ENCODE data around the gene MYLIP. TPM values are rescaled to one million over a fixed set of nuclear protein-coding genes. Genes with fewer than 3 reads are reported as not detected.

MYLIP gene
- total and polyA plus RNA-seq, 8 donors = 27.8 to 58.1 (median 50.9) TPM

GRCh38 chr6:16097382-16098171, 31.3 kb upstream of the MYLIP start:
- H3K9me3 ChIP-seq = peaks cover 0 to 8% of the 10 kb centered on the region in 2 donors
- TF ChIP-seq, protein P1, sequence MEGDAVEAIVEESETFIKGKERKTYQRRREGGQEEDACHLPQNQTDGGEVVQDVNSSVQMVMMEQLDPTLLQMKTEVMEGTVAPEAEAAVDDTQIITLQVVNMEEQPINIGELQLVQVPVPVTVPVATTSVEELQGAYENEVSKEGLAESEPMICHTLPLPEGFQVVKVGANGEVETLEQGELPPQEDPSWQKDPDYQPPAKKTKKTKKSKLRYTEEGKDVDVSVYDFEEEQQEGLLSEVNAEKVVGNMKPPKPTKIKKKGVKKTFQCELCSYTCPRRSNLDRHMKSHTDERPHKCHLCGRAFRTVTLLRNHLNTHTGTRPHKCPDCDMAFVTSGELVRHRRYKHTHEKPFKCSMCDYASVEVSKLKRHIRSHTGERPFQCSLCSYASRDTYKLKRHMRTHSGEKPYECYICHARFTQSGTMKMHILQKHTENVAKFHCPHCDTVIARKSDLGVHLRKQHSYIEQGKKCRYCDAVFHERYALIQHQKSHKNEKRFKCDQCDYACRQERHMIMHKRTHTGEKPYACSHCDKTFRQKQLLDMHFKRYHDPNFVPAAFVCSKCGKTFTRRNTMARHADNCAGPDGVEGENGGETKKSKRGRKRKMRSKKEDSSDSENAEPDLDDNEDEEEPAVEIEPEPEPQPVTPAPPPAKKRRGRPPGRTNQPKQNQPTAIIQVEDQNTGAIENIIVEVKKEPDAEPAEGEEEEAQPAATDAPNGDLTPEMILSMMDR (IDR thresholded peaks at IDR 0.05) = no peak
- no peak overlapping the region for H3K4me3 ChIP-seq
- H3K27ac ChIP-seq = no peak overlapping the region
- DNase-seq = no peak
- intact Hi-C loops (cut with DNase I) = no loop called here
- ATAC-seq = no peak
- H3K36me3 ChIP-seq = no peaks in the 10 kb centered on the region
- H3K27me3 ChIP-seq = no peaks in the 10 kb centered on the region
- peaks cover 0 to 3% of the 10 kb centered on the region in 2 donors for H3K4me1 ChIP-seq

DNA sequence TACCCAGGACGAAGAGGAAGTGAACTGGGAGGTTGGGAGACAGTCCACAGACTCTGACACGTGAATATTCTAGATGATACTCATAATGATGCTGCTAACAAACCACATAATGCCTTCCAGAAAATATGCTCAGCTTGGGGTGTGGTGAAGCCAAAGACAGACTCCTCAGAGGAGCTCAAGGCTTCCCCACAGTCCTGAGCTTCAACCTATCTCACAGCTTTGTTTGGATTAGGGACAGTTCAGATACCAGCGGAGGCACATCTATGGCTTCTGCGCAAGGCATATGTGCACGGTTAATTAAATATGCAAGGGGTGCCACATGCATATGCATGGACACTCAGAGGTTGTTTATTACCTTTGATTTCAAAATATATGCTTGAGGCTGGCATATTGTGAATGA, 30.7 kb upstream of the MYLIP start:
- H3K27ac ChIP-seq = no peak overlapping the region
- H3K9me3 ChIP-seq = peaks cover 0 to 8% of the 10 kb centered on the region in 2 donors
- DNase-seq (no peak), ATAC-seq (no peak)
- TF ChIP-seq, protein P1 (IDR thresholded peaks at IDR 0.05) = no peak
- no peaks in the 10 kb centered on the region for H3K4me1 ChIP-seq
- H3K4me3 ChIP-seq = no peak overlapping the region
- H3K27me3 ChIP-seq = no peaks in the 10 kb centered on the region
- intact Hi-C loops (cut with DNase I) = no loop called here
- H3K36me3 ChIP-seq = no peaks in the 10 kb centered on the region

DNA sequence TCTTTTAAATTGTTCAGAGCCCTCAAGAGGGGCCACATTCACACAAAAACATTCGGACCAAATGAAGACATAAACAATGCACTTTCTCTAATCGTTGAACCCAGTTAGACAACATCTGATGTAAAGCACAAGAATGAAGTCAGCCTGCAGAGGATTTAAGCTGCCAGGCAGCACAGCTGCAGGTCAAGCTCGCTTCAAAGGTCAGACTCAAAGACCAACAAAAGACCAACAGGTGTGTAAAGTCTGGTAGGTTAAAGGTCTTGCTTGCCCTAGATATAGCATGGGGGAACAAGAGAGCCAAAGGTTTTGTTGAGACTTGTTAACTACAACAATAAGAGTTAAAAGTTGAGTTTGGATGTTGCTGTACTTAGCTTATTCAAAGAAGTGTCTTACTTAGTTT, 26.7 kb upstream of the MYLIP start:
- no peaks in the 10 kb centered on the region for H3K27me3 ChIP-seq
- intact Hi-C loops (cut with DNase I) = no loop called here
- no peaks in the 10 kb centered on the region for H3K36me3 ChIP-seq
- H3K4me1 ChIP-seq = peaks cover 0 to 8% of the 10 kb centered on the region in 2 donors
- no peak overlapping the region for H3K27ac ChIP-seq
- DNase-seq (no peak), ATAC-seq (no peak)
- H3K9me3 ChIP-seq = peaks cover 0 to 8% of the 10 kb centered on the region in 2 donors
- H3K4me3 ChIP-seq = no peak overlapping the region
- TF ChIP-seq, protein P1 (IDR thresholded peaks at IDR 0.05) = no peak

DNA sequence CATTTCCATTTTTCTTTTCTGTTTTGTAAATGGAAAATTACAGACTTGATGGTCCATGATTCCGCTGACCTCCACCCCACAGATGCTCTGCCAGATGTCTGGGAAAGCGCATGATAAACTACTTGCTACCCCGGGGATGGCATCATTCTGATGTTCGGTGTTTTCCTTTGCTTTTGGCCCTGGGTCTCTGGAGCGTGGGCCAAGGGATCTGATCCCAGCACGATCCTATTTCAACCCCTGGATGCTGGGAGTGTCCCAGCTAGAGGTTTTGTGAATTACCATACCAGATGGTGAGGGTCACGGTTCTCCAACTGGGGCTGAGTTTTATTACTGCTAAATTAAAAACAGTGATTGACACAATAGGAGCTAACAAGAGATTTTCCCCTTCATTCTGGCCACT, 25.2 kb upstream of the MYLIP start:
- DNase-seq (no peak), ATAC-seq (no peak)
- no peak overlapping the region for H3K4me3 ChIP-seq
- H3K27ac ChIP-seq = no peak overlapping the region
- peaks cover 0 to 8% of the 10 kb centered on the region in 2 donors for H3K4me1 ChIP-seq
- H3K9me3 ChIP-seq = peaks cover 0 to 8% of the 10 kb centered on the region in 2 donors
- TF ChIP-seq, protein P1 (IDR thresholded peaks at IDR 0.05) = no peak
- no peaks in the 10 kb centered on the region for H3K27me3 ChIP-seq
- intact Hi-C loops (cut with DNase I) = no loop called here
- H3K36me3 ChIP-seq = no peaks in the 10 kb centered on the region

DNA sequence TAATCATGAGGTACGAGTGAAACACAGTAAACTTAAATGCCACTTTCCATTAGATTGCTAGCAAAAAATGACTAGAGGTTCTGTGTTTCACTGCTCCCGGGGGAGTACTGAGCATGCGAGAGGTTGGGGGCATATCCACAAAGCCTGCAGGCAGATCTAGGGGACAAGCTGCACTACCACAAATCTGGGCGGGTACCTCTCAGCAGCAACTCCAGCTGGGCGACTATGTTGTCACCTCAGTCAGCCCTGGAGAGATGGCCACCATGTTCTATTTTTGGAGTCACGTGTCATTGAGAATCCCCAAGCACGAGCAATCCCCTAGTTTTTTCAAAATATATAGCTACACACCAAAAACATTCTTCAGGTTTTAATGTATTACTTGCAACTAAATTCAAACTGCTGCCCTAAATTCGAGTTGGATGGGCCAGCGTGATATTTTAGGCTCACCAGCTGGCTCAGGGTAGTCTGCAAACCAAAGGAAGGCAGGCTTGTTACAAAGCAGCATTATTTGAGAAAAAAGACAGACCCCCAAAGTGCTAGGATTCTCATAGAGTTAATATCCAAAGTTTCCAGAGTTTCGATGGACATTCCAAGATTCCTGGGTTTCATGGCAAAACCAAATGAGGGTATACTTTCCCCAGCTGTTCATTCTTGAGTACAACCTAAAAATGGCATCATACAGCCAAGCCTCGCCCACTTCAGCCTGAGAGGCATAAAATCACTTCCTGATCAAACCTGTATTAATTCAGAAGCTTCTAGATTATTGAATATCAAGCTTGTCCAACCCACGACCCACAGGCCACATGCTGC, 24.1 kb upstream of the MYLIP start:
- ATAC-seq (no peak), DNase-seq (no peak)
- H3K4me3 ChIP-seq = no peak overlapping the region
- TF ChIP-seq, protein P1 (IDR thresholded peaks at IDR 0.05) = no peak
- no peak overlapping the region for H3K27ac ChIP-seq
- H3K4me1 ChIP-seq = peaks cover 0 to 18% of the 10 kb centered on the region in 2 donors
- H3K9me3 ChIP-seq = peaks cover 0 to 7% of the 10 kb centered on the region in 2 donors
- H3K36me3 ChIP-seq = no peaks in the 10 kb centered on the region
- intact Hi-C loops (cut with DNase I) = no loop called here
- H3K27me3 ChIP-seq = no peaks in the 10 kb centered on the region
